HG02623 (cell line): ENCODE results near the gene ZCCHC3.

ENCODE experiments used
- ATAC-seq: cut with Tn5 transposase; IDR thresholded peaks from one replicate; pipeline ENCODE4 v1.9.1; 2021; ENCODE audit warnings: moderate library complexity; ENCODE audit not compliant: unreplicated experiment

Gene ZCCHC3

DNA sequence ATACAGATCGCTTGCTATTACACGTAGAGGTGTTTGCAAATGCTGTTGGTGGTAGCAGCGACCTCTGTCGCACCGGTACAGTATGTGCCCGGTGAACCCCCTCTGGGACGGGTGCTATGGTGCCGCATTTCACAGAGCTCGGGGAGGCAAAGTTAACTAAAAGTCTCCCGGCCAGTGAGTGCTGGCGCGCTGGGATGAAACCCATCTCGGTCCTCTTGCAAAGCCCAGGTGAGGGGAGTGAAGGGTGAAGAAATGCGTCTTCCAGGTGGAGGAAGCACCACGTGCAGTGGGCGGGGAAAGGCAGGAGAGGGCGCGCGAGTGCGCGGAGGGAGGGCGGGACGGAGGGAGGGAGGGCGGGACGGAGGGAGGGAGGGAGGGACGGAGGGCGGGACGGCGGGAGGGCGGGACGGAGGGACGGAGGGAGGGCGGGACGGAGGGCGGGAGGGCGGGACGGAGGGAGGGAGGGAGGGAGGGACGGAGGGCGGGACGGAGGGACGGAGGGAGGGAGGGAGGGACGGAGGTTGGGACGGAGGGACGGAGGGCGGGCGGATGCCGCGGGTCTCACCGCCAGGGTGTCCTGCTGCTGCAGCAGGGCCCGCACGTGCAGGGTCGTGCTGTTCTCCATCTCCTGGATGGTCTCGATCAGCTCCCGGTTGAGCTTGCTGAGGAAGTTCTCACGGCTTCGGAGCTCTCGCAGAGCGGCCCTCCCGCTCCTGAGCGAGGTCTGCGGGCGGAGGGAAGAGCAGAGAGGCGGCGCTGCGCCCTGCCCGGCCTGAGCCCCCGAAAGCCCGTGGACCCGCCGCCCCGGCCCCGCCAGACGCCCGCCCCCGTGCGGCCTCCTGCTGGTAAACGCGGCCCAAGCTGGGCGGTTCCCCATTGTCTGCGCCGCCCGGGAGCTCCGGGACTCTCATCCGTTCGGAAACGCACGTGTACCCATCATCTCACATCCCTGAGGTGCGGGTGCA is 18.5 kb upstream of the ZCCHC3 start:
- no peak for ATAC-seq

DNA sequence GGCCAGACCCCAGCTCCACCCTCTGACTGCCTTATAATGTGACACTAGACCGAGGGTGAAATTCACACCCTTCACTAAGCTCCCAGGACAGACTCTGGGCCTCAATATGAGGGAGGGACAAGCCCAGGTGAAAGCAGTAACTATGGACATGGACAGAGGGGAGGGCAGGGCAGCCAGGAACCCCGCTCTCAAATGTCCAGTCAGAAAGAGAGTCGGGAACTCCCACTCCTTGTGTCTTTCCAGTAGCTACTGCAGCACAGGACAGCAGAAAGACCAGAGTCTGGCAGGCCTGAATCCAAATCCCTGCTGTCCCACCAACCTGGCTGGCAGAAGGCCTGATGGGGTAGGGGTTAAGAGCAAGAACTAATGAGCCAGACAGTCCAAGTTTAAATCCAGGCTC is 13.2 kb upstream of the ZCCHC3 start:
- no peak for ATAC-seq

DNA sequence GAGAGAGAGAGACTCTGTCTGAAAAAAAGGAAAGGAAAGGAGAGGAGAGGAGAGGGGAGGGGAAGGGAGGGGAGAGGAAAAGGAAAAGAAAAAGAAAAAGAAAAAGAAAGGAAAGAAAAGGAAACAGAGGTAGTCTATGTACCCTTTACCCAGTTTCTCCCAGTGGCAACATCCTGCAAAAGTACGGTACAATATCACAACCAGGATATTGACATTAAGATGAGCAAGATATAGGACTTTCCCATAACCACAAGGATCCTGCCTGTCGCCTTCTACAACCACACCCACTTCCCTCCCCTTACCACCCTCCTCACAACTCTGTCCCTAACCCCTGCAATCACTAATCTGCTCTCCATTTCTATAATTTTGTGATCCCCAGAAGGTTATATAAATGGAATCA is 10.9 kb upstream of the ZCCHC3 start:
- no peak for ATAC-seq

DNA sequence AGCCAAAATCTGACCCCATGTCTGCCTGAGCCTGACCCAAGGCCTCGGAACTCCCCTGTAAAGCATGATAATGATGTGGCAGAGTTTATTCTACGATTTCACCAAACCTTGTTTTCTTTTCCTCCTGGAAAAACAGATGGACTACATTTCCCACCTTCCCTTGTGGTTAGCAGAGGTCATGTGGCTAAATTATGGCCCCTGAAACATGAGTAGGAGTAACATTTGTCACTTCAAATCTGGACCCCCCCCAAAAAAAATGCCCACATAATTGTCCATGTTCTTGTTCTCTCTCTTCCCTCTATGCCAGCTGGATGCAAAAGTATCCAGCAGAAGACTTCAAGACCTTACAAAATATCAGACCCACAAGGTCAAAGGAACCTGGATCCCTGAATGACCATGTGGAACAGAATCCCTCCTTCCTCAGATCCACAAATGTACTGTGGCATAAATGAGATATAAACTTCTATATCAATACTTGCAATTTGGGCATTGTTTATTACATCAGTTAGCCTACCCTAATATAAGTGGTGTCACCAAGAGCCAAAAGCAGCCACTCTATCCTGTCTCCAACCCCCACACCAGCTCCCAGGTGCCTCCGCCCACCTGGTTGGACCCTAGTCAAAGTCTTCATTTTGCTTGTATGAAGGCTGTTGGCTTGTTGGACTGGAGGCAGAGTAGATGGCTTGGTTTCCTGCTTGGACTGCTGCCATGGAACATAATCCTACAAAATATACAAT is 8.2 kb upstream of the ZCCHC3 start:
- ATAC-seq = no peak

GRCh38 chr20:289693-290083 is 7.7 kb upstream of the ZCCHC3 start:
- ATAC-seq = no peak

DNA sequence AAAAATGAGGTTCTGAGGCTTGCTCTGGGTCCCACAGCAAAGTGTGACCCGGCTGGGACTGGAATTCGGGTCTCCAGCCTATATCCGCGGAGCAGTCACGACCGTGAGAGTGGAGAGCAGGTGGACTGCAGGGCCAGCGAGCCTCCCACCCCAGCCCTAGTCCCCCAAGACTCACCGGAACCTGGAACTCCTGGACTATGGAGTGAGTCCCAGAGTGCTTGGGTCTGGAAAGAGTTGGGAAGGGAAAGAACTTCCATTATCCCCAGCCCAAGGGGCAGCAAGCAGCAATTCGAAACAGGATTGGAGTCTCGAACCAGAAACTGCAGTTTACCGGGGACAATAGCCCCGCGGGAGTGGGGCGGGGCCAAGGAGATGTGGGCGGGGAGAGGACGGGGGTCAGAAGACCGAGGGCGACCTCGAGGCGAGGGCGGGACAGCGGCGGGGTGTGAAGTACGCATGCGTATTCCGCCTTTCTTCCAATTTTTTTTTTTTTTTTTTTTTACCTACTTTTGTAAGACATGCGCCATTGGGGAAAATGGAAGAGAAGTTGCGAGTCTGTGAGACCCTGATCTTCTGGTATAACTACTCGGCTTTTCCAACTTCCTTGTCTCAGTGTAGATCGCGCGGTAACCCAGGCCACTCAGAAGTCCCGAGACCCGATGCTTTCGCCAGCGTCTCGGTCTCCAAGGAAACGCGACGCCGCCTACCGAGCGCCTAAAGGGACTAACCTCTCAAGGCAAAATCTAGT is 7.1 kb upstream of the ZCCHC3 start, which contains the start of gene C20orf96:
Gene C20orf96, minus strand, starts transcription at position 667 of the 748 bp plus-strand sequence. Its CDS starts 140 bp downstream, at position 527.
- peak; percentile 79 for ATAC-seq

DNA sequence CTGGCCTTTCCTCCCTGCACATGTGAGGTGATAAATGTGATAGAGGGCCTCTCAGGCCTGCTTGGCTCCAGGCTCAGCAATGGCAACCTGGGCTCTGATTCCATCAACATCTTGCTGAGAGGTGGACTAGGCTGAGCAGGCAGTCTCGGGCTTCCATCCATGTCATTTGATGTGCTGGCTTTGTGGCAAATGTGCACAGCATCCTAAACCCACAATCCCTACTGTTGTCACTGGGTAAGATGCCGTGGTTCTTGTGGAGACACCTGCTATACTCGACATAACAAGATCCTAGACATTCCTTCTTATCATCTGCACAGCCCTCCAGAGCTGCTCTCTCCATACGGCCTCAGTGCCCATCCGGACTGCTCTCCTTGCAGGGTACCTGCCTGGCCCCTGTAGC is 2.8 kb upstream of the ZCCHC3 start:
- ATAC-seq = no peak

- no peak for ATAC-seq
These were observed 1.6 kb upstream of the ZCCHC3 start for GRCh38 chr20:295804-296203.

GRCh38 chr20:297925-298775 is 780 bp downstream of the ZCCHC3 start:
- peak; percentile 23 for ATAC-seq

DNA sequence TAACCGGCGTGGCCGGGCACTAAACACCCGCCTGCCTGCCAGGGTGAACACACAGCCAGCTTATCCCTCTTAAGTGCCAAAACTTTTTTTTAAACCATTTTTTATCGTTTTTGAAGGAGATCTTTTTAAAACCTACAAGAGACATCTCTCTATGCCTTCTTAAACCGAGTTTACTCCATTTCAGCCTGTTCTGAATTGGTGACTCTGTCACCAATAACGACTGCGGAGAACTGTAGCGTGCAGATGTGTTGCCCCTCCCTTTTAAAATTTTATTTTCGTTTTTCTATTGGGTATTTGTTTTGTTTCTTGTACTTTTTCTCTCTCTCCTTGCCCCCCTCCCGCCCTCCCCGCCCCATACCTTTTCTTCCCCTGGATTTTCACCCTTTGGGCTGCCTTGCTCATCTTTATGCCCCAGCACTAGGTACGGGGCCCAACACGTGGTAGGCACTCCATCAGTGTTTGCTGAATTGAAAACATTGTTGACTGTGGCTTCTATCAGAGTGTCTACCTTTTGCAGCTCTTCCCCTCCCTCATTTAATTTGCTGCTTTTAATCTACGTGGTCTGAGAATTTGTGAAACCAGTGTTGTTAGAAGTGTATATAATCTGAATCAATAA is 1.5 kb downstream of the ZCCHC3 start:
- ATAC-seq = no peak

DNA sequence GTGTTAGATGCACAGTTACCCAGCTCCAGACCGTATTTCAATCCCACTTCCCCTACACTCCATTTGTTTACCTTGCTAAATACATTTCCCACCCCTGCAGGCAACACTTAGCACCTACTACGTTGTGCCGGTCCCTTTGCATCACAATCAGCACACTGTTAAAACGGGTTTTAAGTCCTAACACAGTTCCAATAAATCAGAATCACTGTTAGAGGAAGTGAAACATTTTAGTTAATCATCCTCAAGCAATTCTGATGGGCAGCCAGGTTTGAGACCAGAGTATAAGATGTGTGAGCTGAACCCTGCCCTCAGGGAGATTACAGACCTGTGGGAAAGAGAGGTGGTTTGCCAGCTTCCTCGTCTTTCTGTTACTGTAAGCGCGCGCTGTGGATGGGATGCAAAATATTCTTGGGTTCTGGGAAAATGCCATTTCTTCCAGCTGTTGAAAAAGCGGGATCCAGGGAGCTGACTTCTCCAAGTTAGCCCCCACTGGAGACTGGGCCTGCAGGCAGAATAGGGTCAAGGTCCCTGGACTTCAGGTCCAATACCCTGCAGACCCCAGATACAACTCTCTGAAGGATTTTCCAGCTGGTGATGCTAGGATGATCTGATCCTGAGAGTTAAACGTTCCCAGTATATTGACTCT is 3.1 kb downstream of the ZCCHC3 start:
- no peak for ATAC-seq

DNA sequence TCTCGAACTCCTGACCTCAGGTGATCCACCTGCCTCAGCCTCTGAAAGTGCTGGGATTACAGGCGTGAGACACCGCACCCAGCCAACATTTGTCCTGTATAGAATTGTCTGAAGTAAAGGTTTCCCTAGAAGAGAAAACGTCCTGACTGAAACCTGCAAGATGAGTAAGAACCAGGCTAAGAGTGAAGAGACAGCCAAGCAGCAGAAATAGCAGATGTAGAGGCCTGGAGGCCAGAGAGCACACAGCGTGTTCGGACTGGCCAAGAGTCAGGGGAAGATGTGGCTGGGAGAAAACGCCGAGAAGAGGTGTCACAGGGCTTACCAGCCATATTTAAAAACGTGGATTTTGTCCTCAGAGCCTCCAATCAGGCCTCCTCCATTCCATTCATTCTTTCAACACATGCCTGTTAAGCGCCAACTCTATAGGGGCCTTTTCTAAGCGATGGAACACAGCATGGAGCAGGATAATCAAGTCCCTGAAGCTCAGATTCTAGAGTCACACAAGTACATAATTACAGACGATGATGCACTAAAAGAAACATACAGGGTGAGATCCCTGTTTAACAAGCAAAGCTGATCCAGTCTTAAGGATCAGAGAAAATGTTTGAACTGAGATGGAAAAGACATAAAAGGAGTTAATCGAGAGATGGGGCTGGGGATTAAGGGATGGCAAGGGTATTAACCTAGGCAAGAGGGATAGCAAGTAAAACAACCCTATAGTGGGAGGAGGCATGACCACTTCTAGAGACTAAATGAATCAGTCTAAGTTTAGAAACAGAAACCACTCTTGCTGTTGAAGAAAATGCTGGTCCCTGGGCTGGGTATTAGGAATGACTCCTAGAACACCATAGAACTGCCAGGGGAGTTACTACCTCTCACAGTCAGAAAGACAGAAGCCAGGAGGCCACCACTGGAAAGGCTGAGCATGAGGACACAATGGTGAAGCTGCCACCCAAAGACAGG is 4.8 kb downstream of the ZCCHC3 start:
- ATAC-seq = no peak

DNA sequence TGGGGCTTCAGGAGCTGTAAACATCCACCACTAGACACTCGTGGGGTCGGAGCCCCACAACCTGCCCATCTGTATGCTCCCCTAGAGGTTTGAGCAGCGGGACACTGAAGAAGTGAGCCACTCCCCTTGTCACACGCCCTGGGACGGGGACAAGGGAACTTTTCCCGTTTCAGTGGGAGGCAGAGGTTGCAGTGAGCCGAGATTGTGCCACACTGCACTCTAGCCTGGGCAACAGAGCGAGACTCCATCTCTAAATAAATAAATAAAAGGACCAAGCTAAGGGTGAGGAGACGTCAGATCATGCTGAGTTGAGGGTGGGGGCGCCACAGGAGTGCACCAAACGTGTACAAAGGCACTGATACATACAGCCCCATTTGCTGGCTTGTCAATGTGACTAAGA is 8.4 kb downstream of the ZCCHC3 start:
- no peak for ATAC-seq

DNA sequence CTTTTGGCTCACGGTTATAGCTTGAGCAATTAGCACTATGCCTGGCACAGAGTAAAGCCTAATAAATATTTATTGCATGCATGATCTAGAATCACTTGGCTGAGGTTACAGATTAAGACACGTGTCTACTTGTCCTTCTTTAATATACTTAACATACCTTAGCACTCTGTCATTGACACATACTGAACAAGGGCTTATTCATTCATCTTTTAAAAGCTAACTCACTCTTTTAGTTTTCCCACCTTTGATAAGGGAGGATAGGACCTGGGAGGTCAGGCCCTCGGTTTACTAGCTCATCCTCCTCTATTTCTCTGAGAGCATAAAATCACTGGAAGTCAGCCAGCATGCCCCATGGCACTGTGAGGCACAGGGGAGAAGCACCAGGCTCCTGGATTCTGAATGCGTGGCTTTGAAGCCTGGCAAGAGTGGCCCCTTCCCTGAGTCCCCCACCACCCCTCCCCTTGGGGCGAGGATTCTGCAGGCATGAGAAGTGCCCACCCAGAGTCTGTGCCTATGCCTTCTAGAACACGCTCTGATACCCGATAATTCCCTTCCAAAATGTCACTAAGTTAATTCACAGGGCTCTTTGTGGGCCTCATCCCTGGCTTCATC is 11.2 kb downstream of the ZCCHC3 start:
- ATAC-seq = no peak

DNA sequence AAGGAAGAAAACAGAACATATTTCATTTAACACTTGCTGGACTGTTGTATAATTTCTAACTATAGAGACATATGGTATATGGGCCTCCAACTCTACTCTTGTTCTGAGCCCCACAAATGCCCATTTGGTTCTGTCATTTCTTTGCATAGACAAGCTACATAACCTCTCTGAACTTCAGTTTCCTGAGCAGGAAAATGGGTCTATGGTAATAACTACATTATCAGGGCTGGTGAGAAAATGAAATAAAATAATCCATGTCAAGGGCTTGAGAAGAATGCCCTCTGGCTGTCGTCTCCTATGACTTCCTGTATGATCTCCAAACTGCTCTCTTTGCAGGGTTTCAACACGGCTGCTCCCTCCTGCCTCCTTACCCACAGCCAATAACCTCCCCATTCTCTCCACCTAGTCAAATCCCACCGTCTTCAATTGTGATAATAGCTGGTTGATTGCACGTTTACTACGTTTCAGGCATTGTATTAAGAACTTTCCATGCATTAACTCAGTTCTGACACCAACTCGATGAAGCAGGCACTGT is 12.0 kb downstream of the ZCCHC3 start:
- no peak for ATAC-seq

DNA sequence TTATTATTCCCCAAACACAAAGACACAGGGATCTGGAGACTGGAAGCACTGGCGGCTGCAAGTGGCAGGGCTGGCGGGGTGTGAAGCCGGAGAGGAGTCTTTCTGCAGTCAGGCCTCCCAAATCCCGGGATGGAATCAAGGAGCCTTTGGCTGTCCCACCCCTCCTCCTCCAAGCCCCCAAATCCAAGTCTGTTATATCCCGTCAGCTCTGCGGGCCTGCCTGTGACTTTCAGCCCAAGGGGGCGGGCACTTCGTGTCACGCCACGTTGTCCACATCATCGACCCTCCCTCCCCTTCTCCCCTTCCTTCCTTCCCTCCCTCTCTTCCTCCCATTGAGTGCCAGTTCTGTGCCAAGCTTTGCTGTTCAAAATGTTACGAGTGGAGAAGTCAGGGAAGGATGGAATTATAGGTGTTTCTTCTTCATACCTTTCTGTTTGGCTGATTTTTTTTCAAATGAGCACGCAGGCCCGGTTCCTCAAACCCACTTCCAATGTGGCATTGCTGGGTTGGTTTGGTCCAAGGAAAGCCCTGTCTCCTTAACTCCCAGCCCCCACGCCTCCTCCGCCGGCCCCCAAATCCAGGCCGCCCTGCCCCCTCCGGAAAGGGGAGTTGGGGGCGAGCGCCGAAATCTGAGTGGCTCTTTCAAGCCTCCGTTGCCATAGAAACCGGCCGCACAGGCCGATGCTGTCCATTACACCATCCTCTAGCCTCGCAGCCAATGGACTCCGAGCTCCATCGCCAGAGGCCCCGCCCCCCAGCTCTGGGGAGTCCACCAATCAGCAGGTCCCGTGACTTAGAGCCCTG is 12.7 kb downstream of the ZCCHC3 start:
- peak; percentile 96 for ATAC-seq

DNA sequence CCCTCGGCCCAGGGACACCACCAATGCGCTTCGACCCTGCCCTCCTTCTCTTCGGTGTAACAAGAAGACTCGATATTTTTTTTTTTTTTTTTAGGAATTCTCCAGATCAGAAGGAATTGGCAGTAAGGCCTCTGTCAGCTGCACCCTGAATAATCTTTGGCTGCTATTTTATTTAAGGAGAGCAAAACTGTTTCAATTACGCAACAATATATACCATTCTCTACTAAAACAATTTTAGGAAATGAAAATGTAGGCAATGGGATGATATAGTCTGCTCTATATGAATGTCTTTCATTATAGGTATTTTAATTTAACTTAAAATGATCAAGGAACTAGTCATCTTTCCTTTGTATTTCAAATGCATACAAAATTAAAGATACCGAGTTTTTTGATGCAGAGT is 13.3 kb downstream of the ZCCHC3 start:
- ATAC-seq = no peak
